LNCaP clone FGC (cell line): ENCODE data around the gene ADAMTSL3.
"Not testable (repeated sequence)": the region's sequence is repeated elsewhere in the genome, so short reads cannot be mapped to it uniquely, and the experiment has no call there.

Source experiments
- DNase-seq: peaks from one replicate; pipeline ENCODE4 v3.0.0-alpha.2; 2011; ENCODE audit warnings: low read depth
- H3K4me3 ChIP-seq: 2 replicates; pipeline ENCODE4 v1.5.1; 2011; ENCODE audit warnings: mild to moderate bottlenecking, low read depth, low read length, control low read depth
- CTCF ChIP-seq: IDR thresholded peaks from 2 replicates; pipeline ENCODE4 v1.5.1; 2012; ENCODE audit warnings: mild to moderate bottlenecking; ENCODE audit not compliant: control insufficient read depth, insufficient read depth; ENCODE audit errors: extremely low read depth

The ADAMTSL3 gene

DNA sequence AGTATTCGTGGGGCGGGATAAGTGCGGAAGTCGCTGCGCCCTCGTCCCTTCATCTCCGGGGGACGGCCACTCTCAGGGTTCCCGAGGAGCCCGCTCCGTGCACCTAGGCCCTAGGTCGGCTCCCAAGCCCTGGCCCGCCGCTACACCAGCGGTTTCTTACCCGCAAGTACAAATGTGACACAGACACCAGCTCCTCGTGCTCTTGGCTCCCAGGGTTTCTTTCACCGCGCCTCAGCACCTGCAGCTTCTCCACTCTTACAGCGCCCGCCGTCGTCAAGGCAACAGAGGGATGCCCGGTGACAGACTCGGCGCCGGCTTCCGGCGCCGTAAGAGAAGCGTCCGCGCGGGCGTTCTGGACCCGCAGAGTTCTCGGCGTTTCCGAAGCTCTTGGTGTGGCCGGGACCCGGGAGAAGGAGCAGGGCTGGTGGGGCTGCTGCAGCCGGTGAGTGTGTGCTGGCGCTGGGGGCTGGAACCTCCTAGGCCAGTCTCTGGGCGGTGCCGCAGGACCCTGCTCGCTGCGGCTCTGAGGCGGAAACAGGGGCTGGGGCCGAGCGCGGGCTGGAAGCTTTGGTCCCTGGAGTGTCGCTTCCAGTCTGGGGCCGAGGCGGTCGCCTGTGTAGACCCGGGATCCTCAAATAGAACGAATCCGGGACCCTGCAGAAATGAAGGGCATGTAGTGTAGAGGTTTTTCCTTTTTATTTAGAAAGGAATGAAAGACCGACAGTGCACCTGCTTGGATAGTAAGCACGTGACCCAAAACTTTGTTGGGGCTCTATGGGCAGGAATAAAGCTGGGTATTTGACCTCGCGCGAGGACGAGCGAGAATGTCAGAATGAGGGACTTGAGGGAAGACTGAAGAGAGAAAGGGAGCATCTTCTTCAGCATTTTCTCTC is 426.2 kb downstream of the ADAMTSL3 start:
- H3K4me3 ChIP-seq, result no peak overlapping the region; the same call in 1 of the 2 replicates

GRCh38 chr15:84080778-84081084 is 426.8 kb downstream of the ADAMTSL3 start:
- not testable (repeated sequence) for H3K4me3 ChIP-seq, DNase-seq

More for the DNA sequence above, 426.2 kb downstream of the ADAMTSL3 start:
- DNase-seq, result no peak
- TF ChIP-seq CTCF, result no peak

- no peak for TF ChIP-seq CTCF
- no peak overlapping the region for H3K4me3 ChIP-seq
- DNase-seq, result no peak
These were observed 427.7 kb downstream of the ADAMTSL3 start for GRCh38 chr15:84081391-84082168.

GRCh38 chr15:84082739-84083138 is 428.8 kb downstream of the ADAMTSL3 start:
- DNase-seq, result no peak
- H3K4me3 ChIP-seq, result no peak overlapping the region
- TF ChIP-seq CTCF, result no peak

GRCh38 chr15:84086071-84086470 is 432.1 kb downstream of the ADAMTSL3 start:
- not testable (repeated sequence) for DNase-seq, H3K4me3 ChIP-seq
